ENCODE measurements around the gene SAC3D1. TPM values are rescaled to one million over a fixed set of nuclear protein-coding genes. Genes with fewer than 3 reads are reported as not detected.

SAC3D1 gene
- polyA plus RNA-seq, 2 of the 4 experiments (the other 2 are of a cell fraction), result 12.9 to 29.0 TPM

GRCh38 chr11:65032216-65032615 is 8.8 kb upstream of the SAC3D1 start:
- no peak for TF ChIP-seq ZC3H11A (IDR thresholded peaks at IDR 0.05)
- no peak for TF ChIP-seq MYC (IDR thresholded peaks at IDR 0.05; ENCODE audit: borderline replicate concordance, low read length)
- no peak for TF ChIP-seq CBX2 (IDR thresholded peaks at IDR 0.05; ENCODE audit: borderline replicate concordance, low read depth)
- CTCF ChIA-PET, result interaction anchor here (1.8 to 8.6 kb wide), 2 partner anchors 19 to 45 kb away, joined by 4 to 60 read pairs; partner anchors contain the start of gene ARL2
- ATAC-seq, result no peak
- Histone ChIP-seq H3K27ac (no peak overlapping the region), H3K4me3 (no peak overlapping the region), H3K4me1 (peaks cover 6% of the 10 kb centered on the region; the same call in 2 of the 3 replicates), H3K9me3 (no peaks in the 10 kb centered on the region), H3K4me2 (no peak overlapping the region)
- POLR2A ChIA-PET, result no interaction called here
- DNase-seq (ENCODE audit: low read depth in 1 of 2, low spot score in 1 of 2), result no peak
- no peak for FAIRE-seq
- WGBS (ENCODE audit: missing lambda C conversion rate), result 83% methylated on average over 13 of the region's 13 CpGs

DNA sequence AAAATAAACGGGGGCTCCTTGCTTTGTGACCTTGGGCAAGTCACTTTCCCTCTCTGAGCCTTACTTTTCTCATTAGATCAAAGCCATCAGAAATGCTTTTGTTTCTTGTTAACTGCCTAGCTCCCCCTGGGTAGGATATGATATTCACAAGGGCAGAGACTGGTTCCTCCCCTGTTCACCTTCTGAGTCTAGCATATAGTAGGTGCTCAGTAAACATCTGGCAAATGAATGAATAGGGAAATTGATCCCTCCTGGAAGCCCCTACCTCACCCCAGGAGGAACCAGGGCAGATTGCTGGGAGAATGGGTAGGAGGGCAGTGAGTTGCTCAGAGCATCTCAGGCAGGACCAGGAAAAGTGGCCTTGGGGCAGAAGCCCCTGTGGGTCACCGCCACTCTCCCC is 6.6 kb upstream of the SAC3D1 start:
- TF ChIP-seq HOXB13 (CRISPR knock-in tag; IDR thresholded peaks at IDR 0.05; ENCODE audit: low read depth), result no peak
- TF ChIP-seq EHMT2 (IDR thresholded peaks at IDR 0.05; ENCODE audit: low read depth), result no peak
- no peak for TF ChIP-seq ZNF302 (CRISPR knock-in tag; IDR thresholded peaks at IDR 0.05)
- TF ChIP-seq JUNB (IDR thresholded peaks at IDR 0.05), result no peak
- no peak for TF ChIP-seq RARB (CRISPR knock-in tag; IDR thresholded peaks at IDR 0.05)
- TF ChIP-seq RFX5 (IDR thresholded peaks at IDR 0.05), result no peak
- TF ChIP-seq MAFK (IDR thresholded peaks at IDR 0.05; ENCODE audit: partially characterized antibody), result no peak
- no peak for TF ChIP-seq CBX8 (IDR thresholded peaks at IDR 0.05)
- TF ChIP-seq ZC3H11A (IDR thresholded peaks at IDR 0.05), result no peak
- TF ChIP-seq GATA3 (IDR thresholded peaks at IDR 0.05; ENCODE audit: borderline replicate concordance), result no peak
- no peak for TF ChIP-seq RAD21 (conservative IDR thresholded peaks at IDR 0.05 in 1 of 2, IDR thresholded peaks at IDR 0.05 in 1 of 2)
- TF ChIP-seq HEYL (CRISPR knock-in tag; IDR thresholded peaks at IDR 0.05), result no peak
- TF ChIP-seq, protein P1, sequence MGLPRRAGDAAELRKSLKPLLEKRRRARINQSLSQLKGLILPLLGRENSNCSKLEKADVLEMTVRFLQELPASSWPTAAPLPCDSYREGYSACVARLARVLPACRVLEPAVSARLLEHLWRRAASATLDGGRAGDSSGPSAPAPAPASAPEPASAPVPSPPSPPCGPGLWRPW (IDR thresholded peaks at IDR 0.05), result no peak
- no peak for TF ChIP-seq NFE2L2 (conservative IDR thresholded peaks at IDR 0.05; ENCODE audit: low read length)
- no peak for TF ChIP-seq NR3C1 (IDR thresholded peaks at IDR 0.05)
- TF ChIP-seq KDM1A (IDR thresholded peaks at IDR 0.05; ENCODE audit: low read depth), result no peak
- no peak for TF ChIP-seq FOSB (CRISPR knock-in tag; IDR thresholded peaks at IDR 0.05)
- CTCF ChIA-PET, result interaction anchor here (0.7 to 8.6 kb wide), 4 partner anchors 9 to 281 kb away, joined by 3 to 60 read pairs (median 4); partner anchors contain the start of gene ARL2
- no peaks in the 10 kb centered on the region for H3K9me3 ChIP-seq
- no peaks in the 10 kb centered on the region for H3K4me1 ChIP-seq
- H3K4me3 ChIP-seq, result no peak overlapping the region
- DNase-seq (ENCODE audit: low read depth in 1 of 2, low spot score in 1 of 2) (no peak), FAIRE-seq (no peak), ATAC-seq (no peak)
- H3K4me2 ChIP-seq, result no peak overlapping the region
- POLR2A ChIA-PET, result no interaction called here
- WGBS (ENCODE audit: missing lambda C conversion rate), result 66% methylated on average over 2 of the region's 2 CpGs
- no peak overlapping the region for H3K27ac ChIP-seq

DNA sequence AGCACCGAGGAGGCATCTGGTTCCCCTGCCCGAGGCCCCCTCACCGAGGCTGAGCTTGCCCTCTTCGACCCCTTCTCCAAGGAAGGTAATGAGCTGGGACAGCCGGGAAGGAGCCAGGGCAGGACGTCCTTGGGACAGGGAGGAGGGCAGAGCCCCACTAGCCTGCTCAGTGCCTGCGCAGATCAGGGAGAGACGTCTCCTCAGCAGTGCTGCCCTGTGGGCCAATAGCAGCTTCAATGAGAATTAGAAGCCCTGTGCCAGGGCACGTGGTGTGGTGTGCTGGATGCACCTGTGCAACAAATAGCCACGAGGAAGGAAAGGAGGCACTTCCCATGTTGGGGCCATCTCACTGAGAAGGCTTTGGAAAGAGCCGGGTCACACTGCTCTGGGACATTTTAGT is 5.4 kb upstream of the SAC3D1 start:
- FAIRE-seq (no peak), DNase-seq (ENCODE audit: low read depth in 1 of 2, low spot score in 1 of 2) (no peak), ATAC-seq (no peak; a peak in 1 of 6 replicates)
- H3K4me3 ChIP-seq, result no peak overlapping the region
- CTCF ChIA-PET, result interaction anchor here (1.1 to 8.6 kb wide), 5 partner anchors 22 to 82 kb away, joined by 3 to 60 read pairs (median 7); partner anchors contain the start of genes ARL2, TM7SF2 and ZNHIT2
- POLR2A ChIA-PET, result no interaction called here
- H3K9me3 ChIP-seq, result no peaks in the 10 kb centered on the region
- H3K27ac ChIP-seq, result no peak overlapping the region
- 80% methylated on average over 11 of the region's 11 CpGs for WGBS (ENCODE audit: missing lambda C conversion rate)
- peaks cover 6% of the 10 kb centered on the region; the same call in 2 of the 3 replicates for H3K4me1 ChIP-seq
- H3K4me2 ChIP-seq, result no peak overlapping the region
- no peak for TF ChIP-seq KDM5A (IDR thresholded peaks at IDR 0.05)
- TF ChIP-seq JUN (IDR thresholded peaks at IDR 0.05), result no peak
- no peak for TF ChIP-seq CEBPB (IDR thresholded peaks at IDR 0.05)
- TF ChIP-seq ATOH8 (CRISPR knock-in tag; IDR thresholded peaks at IDR 0.05; ENCODE audit: low read depth), result no peak
- no peak for TF ChIP-seq ESRRA (IDR thresholded peaks at IDR 0.05; ENCODE audit: borderline replicate concordance, low read length)
